GM10266 (cell line): ENCODE measurements around the gene SFMBT1.

Experiments used
- DNase-seq: peaks from one replicate; pipeline ENCODE4 v3.0.0; 2012; ENCODE audit errors: extremely low spot score
- TF ChIP-seq, protein P1 (sequence below): IDR thresholded peaks from 2 replicates; pipeline ENCODE4 v1.5.1; 2012; ENCODE audit warnings: mild to moderate bottlenecking, low read depth; ENCODE audit not compliant: control insufficient read depth, insufficient read depth; ENCODE audit errors: missing control alignments

SFMBT1 gene

DNA sequence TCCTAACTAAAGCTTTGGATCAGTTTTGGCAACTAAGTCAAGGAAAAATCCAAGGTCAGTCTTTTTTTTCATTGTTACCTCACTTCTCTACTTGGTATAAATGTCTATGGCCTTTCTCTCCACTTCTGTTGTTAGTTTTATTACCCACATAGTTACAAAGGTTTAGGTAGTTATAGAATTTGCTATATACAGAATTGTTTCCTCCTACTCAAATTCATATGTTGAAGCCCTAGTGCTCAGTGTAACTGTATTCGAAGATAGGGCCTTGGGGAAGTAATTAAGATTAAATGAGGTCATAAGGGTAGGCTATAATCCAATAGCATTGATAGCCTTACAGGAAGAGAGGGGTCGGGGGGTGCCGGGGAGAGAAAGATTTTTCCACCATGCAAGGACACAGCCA is 128.8 kb downstream of the SFMBT1 start:
- TF ChIP-seq, protein P1, sequence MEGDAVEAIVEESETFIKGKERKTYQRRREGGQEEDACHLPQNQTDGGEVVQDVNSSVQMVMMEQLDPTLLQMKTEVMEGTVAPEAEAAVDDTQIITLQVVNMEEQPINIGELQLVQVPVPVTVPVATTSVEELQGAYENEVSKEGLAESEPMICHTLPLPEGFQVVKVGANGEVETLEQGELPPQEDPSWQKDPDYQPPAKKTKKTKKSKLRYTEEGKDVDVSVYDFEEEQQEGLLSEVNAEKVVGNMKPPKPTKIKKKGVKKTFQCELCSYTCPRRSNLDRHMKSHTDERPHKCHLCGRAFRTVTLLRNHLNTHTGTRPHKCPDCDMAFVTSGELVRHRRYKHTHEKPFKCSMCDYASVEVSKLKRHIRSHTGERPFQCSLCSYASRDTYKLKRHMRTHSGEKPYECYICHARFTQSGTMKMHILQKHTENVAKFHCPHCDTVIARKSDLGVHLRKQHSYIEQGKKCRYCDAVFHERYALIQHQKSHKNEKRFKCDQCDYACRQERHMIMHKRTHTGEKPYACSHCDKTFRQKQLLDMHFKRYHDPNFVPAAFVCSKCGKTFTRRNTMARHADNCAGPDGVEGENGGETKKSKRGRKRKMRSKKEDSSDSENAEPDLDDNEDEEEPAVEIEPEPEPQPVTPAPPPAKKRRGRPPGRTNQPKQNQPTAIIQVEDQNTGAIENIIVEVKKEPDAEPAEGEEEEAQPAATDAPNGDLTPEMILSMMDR: no peak
- no peak for DNase-seq

DNA sequence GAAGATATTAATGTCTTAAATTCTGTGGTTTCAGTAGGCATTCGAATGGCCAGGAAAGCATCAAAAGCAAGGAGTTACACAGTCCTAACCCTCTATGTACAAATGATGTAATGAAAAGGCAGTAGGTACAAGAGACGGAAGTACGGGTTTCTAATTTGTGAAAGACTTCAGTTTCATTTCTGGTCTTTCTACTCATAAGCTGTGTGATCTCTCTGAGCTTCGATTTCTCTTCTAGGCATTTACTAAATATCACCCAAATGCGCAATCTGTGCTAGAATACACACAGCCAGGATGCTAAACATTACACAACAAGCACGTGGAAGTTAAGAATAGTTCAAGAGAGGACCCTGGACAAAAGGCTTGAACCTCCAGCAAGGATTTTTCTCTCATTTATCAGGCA is 130.6 kb downstream of the SFMBT1 start:
- DNase-seq: no peak
- TF ChIP-seq, protein P1: no peak

DNA sequence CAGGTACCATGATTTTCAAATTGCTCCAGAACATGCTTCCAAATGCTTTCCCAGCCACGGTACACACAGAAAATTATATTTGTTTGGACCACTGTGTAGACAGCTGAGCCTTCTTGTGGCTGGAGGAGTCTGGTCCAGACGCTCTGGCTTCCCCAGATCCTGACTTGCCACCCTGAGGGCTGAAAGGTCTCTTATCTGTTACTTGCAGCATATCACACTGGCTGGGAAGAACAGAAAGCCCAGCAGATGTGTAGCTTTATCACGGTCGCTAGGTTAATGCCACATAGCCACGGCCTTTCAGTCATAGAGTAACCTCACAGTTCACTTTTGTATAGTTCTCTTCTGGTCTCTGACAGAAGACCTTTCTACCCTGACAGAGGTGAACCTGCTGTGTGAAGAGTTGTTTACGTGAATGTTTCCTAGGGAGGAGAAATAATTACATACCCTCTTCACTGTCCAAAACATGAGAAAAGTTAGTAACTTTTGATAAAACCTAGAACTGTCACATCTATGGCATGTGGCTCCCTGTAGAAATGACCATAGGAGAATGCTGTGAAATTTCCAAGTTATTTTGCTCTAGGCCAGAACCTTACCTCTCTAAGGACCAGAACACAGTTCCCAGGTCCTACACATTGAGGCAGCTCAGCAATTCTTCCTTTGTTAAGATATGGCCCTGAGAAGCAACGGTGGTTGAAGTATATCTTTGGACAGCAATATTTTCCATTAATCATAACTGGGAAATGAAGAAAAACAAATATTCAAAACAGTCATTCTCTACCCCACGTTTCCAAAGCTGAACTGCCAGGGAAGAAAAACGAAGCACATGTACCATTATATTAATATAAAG is 132.8 kb downstream of the SFMBT1 start:
- no peak for DNase-seq
- TF ChIP-seq, protein P1: no peak

DNA sequence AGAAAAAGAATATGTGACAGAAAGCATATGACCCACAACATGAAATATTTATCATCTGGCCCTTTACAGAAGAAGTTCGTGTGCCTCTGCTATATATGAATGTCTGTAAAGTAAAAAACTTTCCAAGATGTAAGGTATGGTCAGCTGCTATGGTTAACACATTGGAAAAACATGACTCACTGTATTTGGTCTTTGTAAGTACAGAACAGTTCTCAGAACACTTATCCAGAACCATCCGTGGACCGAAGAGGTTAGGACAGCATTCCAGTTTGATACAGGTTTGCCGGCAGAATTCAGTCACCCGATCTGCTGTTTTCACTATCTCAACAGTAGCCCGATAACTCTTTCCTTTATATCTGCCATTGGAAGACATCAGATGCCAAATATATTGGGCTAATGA is 135.1 kb downstream of the SFMBT1 start:
- TF ChIP-seq, protein P1: no peak

DNA sequence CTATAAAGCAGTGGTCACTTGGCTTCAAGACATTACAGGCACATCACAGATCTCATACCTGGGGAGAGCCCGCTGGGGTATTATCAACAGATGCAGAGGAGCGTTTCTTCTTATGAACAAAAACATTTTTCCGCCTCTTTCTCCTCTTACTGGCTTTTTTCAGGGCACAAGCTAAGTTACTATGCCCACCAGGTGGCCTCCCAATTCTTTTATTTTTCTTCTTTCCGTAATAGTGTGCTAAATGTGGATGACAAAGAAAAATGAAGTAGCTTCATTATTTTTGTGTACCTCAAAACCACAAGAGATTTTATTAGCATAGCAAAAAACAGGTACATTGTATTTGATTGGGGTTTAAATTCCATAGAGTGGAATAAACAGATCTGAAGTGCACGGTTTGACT is 138.4 kb downstream of the SFMBT1 start:
- TF ChIP-seq, protein P1: no peak
- DNase-seq: no peak

More for the DNA sequence above, 135.1 kb downstream of the SFMBT1 start:
- DNase-seq: no peak

DNA sequence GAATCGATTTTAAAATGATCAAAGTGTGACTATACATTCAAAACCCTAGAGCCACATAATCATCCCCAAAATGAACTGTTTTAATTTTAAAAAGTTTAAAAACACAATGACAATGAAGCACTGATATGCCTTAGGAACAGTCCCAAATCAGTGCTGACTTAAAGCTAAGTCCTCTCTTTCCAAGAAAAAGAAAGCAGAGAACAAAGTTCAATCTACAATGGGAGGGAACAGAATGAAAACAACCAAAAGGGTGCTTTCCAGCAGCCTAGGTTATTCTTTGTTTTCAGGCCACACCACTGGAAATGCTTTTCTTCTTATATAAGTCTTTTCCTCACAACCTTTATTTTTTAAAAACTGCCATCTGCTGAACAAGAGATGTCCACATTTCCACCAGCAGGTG is 141.3 kb downstream of the SFMBT1 start:
- no peak for DNase-seq
- TF ChIP-seq, protein P1: no peak

- no peak for DNase-seq
- TF ChIP-seq, protein P1: no peak
Measured at GRCh38 chr3:52904000-52904399, 141.9 kb downstream of the SFMBT1 start.
